ENCODE measurements around the gene UNC5A. TPM values are rescaled to one million over a fixed set of nuclear protein-coding genes. Genes with fewer than 3 reads are reported as not detected.

The UNC5A gene
- total RNA-seq, 2 experiments from 2014 or later, result not detected

DNA sequence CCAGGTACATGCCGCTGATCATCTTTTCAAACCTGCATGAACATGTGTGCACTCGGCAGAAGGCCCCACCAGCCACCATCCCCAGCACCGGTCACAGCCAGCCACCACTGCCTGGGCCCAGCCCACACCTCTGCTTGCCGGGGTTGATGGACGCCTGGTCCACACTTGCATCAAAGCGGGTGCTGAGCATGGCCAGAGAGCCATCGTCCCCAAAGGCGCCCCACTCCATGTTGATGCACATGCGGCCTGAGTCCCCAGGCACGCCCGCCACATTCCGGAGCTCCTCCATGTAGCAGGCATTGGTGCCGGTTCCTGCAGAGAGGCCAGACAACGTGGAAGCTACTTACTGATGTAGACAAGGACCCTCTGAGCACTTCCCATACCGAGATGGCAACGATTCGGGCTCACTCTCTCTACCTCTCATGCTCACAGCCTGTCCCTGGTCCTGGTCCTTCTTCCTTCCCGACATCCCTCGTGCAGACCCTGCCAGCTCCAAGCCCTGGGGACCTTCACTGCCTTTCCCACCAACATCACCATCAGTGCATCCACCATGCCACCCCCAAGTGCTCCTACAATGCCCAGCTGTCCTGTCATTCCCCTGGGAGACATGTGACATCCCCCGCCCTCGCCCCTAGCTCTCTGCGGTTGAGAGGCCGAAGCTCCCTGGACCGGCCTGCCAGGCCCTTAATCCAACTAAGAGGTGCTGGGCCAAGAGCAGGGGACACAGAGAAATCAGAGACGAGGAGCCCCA lies 71.6 kb downstream of the UNC5A start:
- H3K36me3 ChIP-seq (ENCODE audit: insufficient read depth, low read length), result no peaks in the 10 kb centered on the region
- no peak overlapping the region for H3K27ac ChIP-seq (ENCODE audit: low read depth in 1 of 2, low read length in 2 of 2)
- no peak for DNase-seq
- no peak for ATAC-seq (ENCODE audit: poor library complexity)
- no peaks in the 10 kb centered on the region for H3K36me3 Mint-ChIP-seq (ENCODE audit: low read depth)
- ChIA-PET CTCF (no interaction called here), POLR2A (no interaction called here)
- TF ChIP-seq, protein P1, sequence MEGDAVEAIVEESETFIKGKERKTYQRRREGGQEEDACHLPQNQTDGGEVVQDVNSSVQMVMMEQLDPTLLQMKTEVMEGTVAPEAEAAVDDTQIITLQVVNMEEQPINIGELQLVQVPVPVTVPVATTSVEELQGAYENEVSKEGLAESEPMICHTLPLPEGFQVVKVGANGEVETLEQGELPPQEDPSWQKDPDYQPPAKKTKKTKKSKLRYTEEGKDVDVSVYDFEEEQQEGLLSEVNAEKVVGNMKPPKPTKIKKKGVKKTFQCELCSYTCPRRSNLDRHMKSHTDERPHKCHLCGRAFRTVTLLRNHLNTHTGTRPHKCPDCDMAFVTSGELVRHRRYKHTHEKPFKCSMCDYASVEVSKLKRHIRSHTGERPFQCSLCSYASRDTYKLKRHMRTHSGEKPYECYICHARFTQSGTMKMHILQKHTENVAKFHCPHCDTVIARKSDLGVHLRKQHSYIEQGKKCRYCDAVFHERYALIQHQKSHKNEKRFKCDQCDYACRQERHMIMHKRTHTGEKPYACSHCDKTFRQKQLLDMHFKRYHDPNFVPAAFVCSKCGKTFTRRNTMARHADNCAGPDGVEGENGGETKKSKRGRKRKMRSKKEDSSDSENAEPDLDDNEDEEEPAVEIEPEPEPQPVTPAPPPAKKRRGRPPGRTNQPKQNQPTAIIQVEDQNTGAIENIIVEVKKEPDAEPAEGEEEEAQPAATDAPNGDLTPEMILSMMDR (IDR thresholded peaks at IDR 0.05), result no peak
- H3K27me3 Mint-ChIP-seq, result no peaks in the 10 kb centered on the region
- intact Hi-C loops (cut with DNase I, micrococcal nuclease), result no loop called here
- H3K9me3 ChIP-seq (ENCODE audit: control insufficient read depth in 1 of 2, insufficient read depth in 1 of 2, low read length in 2 of 2), result peaks cover 0 to 9% of the 10 kb centered on the region in 2 experiments
- H3K4me3 ChIP-seq (ENCODE audit: low read length), result no peak overlapping the region
- H3K9me3 Mint-ChIP-seq, result no peaks in the 10 kb centered on the region
- peaks cover 7 to 9% of the 10 kb centered on the region in 2 experiments for H3K27me3 ChIP-seq (ENCODE audit: control insufficient read depth in 1 of 2, insufficient read depth in 2 of 2, low read length in 2 of 2)
- H3K27ac Mint-ChIP-seq, result no peak overlapping the region
- H3K4me1 ChIP-seq (ENCODE audit: insufficient read depth, low read length), result peaks cover 4% of the 10 kb centered on the region
- H3K4me1 Mint-ChIP-seq (ENCODE audit: low read depth), result no peaks in the 10 kb centered on the region
- H3K4me3 Mint-ChIP-seq, result no peak overlapping the region

GRCh38 chr5:176882567-176882903 lies 72.2 kb downstream of the UNC5A start:
- TF ChIP-seq, protein P1 (IDR thresholded peaks at IDR 0.05), result no peak
- intact Hi-C loops (cut with DNase I, micrococcal nuclease), result no loop called here
- Mint-ChIP-seq H3K27me3 (no peaks in the 10 kb centered on the region), H3K4me3 (no peak overlapping the region), H3K9me3 (no peaks in the 10 kb centered on the region), H3K4me1 (ENCODE audit: low read depth) (no peaks in the 10 kb centered on the region), H3K36me3 (ENCODE audit: low read depth) (no peaks in the 10 kb centered on the region), H3K27ac (no peak overlapping the region)
- Histone ChIP-seq H3K4me1 (ENCODE audit: insufficient read depth, low read length) (peaks cover 4% of the 10 kb centered on the region), H3K4me3 (ENCODE audit: low read length) (no peak overlapping the region), H3K27ac (ENCODE audit: low read depth in 1 of 2, low read length in 2 of 2) (no peak overlapping the region), H3K27me3 (ENCODE audit: control insufficient read depth in 1 of 2, insufficient read depth in 2 of 2, low read length in 2 of 2) (peaks cover 5 to 6% of the 10 kb centered on the region in 2 experiments), H3K36me3 (ENCODE audit: insufficient read depth, low read length) (no peaks in the 10 kb centered on the region), H3K9me3 (ENCODE audit: control insufficient read depth in 1 of 2, insufficient read depth in 1 of 2, low read length in 2 of 2) (peaks cover 0 to 9% of the 10 kb centered on the region in 2 experiments)
- CTCF ChIA-PET, result no interaction called here
- no peak for DNase-seq
- no peak for ATAC-seq (ENCODE audit: poor library complexity)
- POLR2A ChIA-PET, result no interaction called here

- Histone ChIP-seq H3K27me3 (ENCODE audit: control insufficient read depth in 1 of 2, insufficient read depth in 2 of 2, low read length in 2 of 2) (no peaks in the 10 kb centered on the region), H3K4me1 (ENCODE audit: insufficient read depth, low read length) (peaks cover 4% of the 10 kb centered on the region), H3K4me3 (ENCODE audit: low read length) (no peak overlapping the region), H3K36me3 (ENCODE audit: insufficient read depth, low read length) (no peaks in the 10 kb centered on the region), H3K27ac (ENCODE audit: low read depth in 1 of 2, low read length in 2 of 2) (no peak overlapping the region), H3K9me3 (ENCODE audit: control insufficient read depth in 1 of 2, insufficient read depth in 1 of 2, low read length in 2 of 2) (no peaks in the 10 kb centered on the region)
- no peak for DNase-seq
- H3K27me3 Mint-ChIP-seq, result no peaks in the 10 kb centered on the region
- H3K9me3 Mint-ChIP-seq, result no peaks in the 10 kb centered on the region
- no peak for ATAC-seq (ENCODE audit: poor library complexity)
- H3K4me3 Mint-ChIP-seq, result no peak overlapping the region
- H3K4me1 Mint-ChIP-seq (ENCODE audit: low read depth), result no peaks in the 10 kb centered on the region
- TF ChIP-seq, protein P1 (IDR thresholded peaks at IDR 0.05), result no peak
- ChIA-PET CTCF (no interaction called here), POLR2A (no interaction called here)
- no peak overlapping the region for H3K27ac Mint-ChIP-seq
- intact Hi-C loops (cut with DNase I, micrococcal nuclease), result no loop called here
- no peaks in the 10 kb centered on the region for H3K36me3 Mint-ChIP-seq (ENCODE audit: low read depth)
These were observed 73.6 kb downstream of the UNC5A start for GRCh38 chr5:176883700-176884570.

Data from CD4-positive, alpha-beta T cell (primary cell).